Subcutaneous adipose tissue (tissue), 4 donors: ENCODE measurements around the gene AGAP3. TPM values are rescaled to one million over a fixed set of nuclear protein-coding genes. Genes with fewer than 3 reads are reported as not detected.

Experiments
- total RNA-seq, 4 donors: library from RNA; depleted of rRNA; stranded (reverse); fragments of >200 nt; gene quantifications; one replicate each; pipeline ENCODE4 v1.1.0, GENCODE V29; 2016
- TF ChIP-seq, protein P1 (sequence below): fragments of 450-650 bp; IDR thresholded peaks from one replicate; pipeline ENCODE4 v1.5.1; 2016; ENCODE audit warnings: low read depth, mild to moderate bottlenecking, control low read depth, antibody characterized with exemption, moderate library complexity

Gene AGAP3
- total RNA-seq, 4 donors from 2014 or later: 54.4 to 86.7 (median 62.7) TPM

DNA sequence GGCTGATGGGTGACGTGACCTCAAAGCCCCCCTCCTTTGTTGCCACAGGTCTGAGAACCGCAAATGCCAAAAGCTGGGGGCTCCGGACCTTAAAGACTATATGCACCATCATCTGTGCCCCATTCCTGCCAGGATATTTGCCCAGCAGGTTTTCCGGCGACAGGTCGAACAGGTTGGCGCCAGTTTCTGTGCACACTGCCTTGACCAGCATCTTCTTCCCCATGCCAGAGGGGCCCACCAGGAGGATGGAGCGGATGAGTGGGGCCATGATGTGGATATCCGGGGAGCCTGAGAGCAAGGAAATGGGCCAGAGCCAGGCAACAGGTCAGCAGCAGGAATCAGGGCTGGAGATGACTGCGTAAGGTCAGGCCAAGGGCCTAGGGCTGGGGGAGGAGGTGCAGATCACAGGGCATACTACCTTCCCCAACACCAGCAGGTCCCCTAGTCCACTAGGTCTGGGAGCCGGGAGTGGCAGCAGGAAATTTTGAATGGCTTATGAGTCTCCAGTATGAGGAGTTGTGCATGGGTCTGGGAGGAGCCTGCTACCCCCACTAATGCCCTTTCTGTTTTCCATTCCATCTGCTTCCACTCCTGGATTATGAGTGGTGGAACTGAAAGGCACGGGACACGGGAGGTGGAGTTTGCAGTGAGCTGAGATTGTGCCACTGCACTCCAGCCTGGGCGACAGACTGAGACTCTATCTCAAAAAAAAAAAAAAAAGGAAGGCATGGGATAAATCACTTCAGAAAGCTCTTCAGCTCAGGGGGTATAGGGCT is 107.1 kb downstream of the AGAP3 start:
- TF ChIP-seq, protein P1, sequence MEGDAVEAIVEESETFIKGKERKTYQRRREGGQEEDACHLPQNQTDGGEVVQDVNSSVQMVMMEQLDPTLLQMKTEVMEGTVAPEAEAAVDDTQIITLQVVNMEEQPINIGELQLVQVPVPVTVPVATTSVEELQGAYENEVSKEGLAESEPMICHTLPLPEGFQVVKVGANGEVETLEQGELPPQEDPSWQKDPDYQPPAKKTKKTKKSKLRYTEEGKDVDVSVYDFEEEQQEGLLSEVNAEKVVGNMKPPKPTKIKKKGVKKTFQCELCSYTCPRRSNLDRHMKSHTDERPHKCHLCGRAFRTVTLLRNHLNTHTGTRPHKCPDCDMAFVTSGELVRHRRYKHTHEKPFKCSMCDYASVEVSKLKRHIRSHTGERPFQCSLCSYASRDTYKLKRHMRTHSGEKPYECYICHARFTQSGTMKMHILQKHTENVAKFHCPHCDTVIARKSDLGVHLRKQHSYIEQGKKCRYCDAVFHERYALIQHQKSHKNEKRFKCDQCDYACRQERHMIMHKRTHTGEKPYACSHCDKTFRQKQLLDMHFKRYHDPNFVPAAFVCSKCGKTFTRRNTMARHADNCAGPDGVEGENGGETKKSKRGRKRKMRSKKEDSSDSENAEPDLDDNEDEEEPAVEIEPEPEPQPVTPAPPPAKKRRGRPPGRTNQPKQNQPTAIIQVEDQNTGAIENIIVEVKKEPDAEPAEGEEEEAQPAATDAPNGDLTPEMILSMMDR: no peak

Other genes starting within 250 kb of the AGAP3 start
- under 1 TPM in 2 of 4 donors, not detected in 2; 0.33 to 0.68 TPM for gene AOC1, start 234.0 kb upstream of the AGAP3 start, total RNA-seq
- under 1 TPM in 1 of 4 donors, not detected in 3; 0.22 TPM for gene KCNH2, start 108.2 kb upstream of the AGAP3 start, total RNA-seq
- 10 to 100 TPM in 1 of 4 donors, 1 to 10 TPM in 3; 2.5 to 11.3 (median 6.0) TPM for gene NOS3, start 95.5 kb upstream of the AGAP3 start, total RNA-seq
- not detected for gene ATG9B, start 62.0 kb upstream of the AGAP3 start, total RNA-seq
- gene ABCB8, start 58.0 kb upstream of the AGAP3 start, total RNA-seq: 10 to 100 TPM; 13.2 to 45.4 (median 14.9) TPM
- 1 to 10 TPM in 1 of 4 donors, under 1 TPM in 2, not detected in 1; 0.34 to 1.1 (median 0.44) TPM for gene ASIC3, start 37.9 kb upstream of the AGAP3 start, total RNA-seq
- 10 to 100 TPM in 1 of 4 donors, 1 to 10 TPM in 3; 4.1 to 11.0 (median 6.8) TPM for gene CDK5, start 28.6 kb upstream of the AGAP3 start, total RNA-seq
- 10 to 100 TPM; 40.1 to 65.0 (median 44.6) TPM for gene SLC4A2, start 26.9 kb upstream of the AGAP3 start, total RNA-seq
- gene FASTK, start 5.7 kb upstream of the AGAP3 start, total RNA-seq: 10 to 100 TPM; 36.8 to 88.9 (median 44.0) TPM
- gene TMUB1, start 3.0 kb upstream of the AGAP3 start, total RNA-seq: 10 to 100 TPM; 18.3 to 37.3 (median 31.5) TPM
- not detected for gene GBX1, start 81.2 kb downstream of the AGAP3 start, total RNA-seq
- not detected for gene ASB10, start 100.8 kb downstream of the AGAP3 start, total RNA-seq
- not detected for gene H2BK1, start 124.0 kb downstream of the AGAP3 start, total RNA-seq
- 10 to 100 TPM; 21.2 to 34.7 (median 29.3) TPM for gene ABCF2, start 140.7 kb downstream of the AGAP3 start, total RNA-seq
- 10 to 100 TPM; 14.2 to 28.3 (median 24.3) TPM for gene CHPF2, start 146.0 kb downstream of the AGAP3 start, total RNA-seq
- gene SMARCD3, start 162.2 kb downstream of the AGAP3 start, total RNA-seq: 10 to 100 TPM; 15.9 to 38.2 (median 21.1) TPM